GM21786 (cell line): ENCODE results near the gene RFPL4AL1.
"Not testable (repeated sequence)": the region's sequence is repeated elsewhere in the genome, so short reads cannot be mapped to it uniquely, and the experiment has no call there.

Experiments
- ATAC-seq: cut with Tn5 transposase; IDR thresholded peaks from one replicate; pipeline ENCODE4 v1.9.1; 2021; ENCODE audit not compliant: unreplicated experiment

RFPL4AL1 gene

GRCh38 chr19:55768818-55769217, at the start of gene RFPL4AL1:
Gene RFPL4AL1, plus strand, starts transcription at chr19:55769118. Its CDS starts 2,687 bp downstream, at chr19:55771805.
- not testable (repeated sequence) for ATAC-seq

- no peak for ATAC-seq
Measured at GRCh38 chr19:55720214-55720746, 48.6 kb upstream of the RFPL4AL1 start.

GRCh38 chr19:55720801-55721200, 48.1 kb upstream of the RFPL4AL1 start:
- ATAC-seq, result no peak

GRCh38 chr19:55723491-55723890, 45.4 kb upstream of the RFPL4AL1 start:
- no peak for ATAC-seq

GRCh38 chr19:55730378-55730777, 38.5 kb upstream of the RFPL4AL1 start:
- ATAC-seq, result not testable (repeated sequence)

- ATAC-seq, result no peak
Measured at GRCh38 chr19:55738302-55738701, 30.6 kb upstream of the RFPL4AL1 start, which contains the start of gene NLRP9. Gene NLRP9, minus strand, starts transcription at chr19:55738402. Its CDS starts 28 bp downstream, at chr19:55738374.

GRCh38 chr19:55750715-55751114, 18.2 kb upstream of the RFPL4AL1 start:
- ATAC-seq, result no peak

- ATAC-seq, result no peak
Measured at GRCh38 chr19:55753401-55753800, 15.5 kb upstream of the RFPL4AL1 start.

- not testable (repeated sequence) for ATAC-seq
Measured at GRCh38 chr19:55756808-55757207, 12.1 kb upstream of the RFPL4AL1 start.

- ATAC-seq, result not testable (repeated sequence)
Measured at GRCh38 chr19:55758797-55759196, 10.1 kb upstream of the RFPL4AL1 start, which contains the start of gene RFPL4A. Gene RFPL4A, plus strand, starts transcription at chr19:55759097. Its CDS starts 2,704 bp downstream, at chr19:55761801.

- no peak for ATAC-seq
Measured at GRCh38 chr19:55766466-55766865, 2.5 kb upstream of the RFPL4AL1 start.

- ATAC-seq, result not testable (repeated sequence)
Measured at GRCh38 chr19:55769632-55770031, 714 bp downstream of the RFPL4AL1 start.

GRCh38 chr19:55777528-55777927, 8.6 kb downstream of the RFPL4AL1 start:
- ATAC-seq, result no peak

GRCh38 chr19:55778331-55778730, 9.4 kb downstream of the RFPL4AL1 start:
- no peak for ATAC-seq

- no peak for ATAC-seq
Measured at GRCh38 chr19:55781112-55781511, 12.2 kb downstream of the RFPL4AL1 start.

GRCh38 chr19:55795021-55795420, 26.1 kb downstream of the RFPL4AL1 start:
- ATAC-seq, result no peak

- no peak for ATAC-seq
Measured at GRCh38 chr19:55801416-55801815, 32.5 kb downstream of the RFPL4AL1 start.

- ATAC-seq, result no peak
Measured at GRCh38 chr19:55802281-55802680, 33.4 kb downstream of the RFPL4AL1 start.

- no peak for ATAC-seq
Measured at GRCh38 chr19:55809381-55810058, 40.6 kb downstream of the RFPL4AL1 start.

GRCh38 chr19:55811340-55811739, 42.4 kb downstream of the RFPL4AL1 start:
- no peak for ATAC-seq

- ATAC-seq, result no peak
Measured at GRCh38 chr19:55812449-55812848, 43.5 kb downstream of the RFPL4AL1 start.

- ATAC-seq, result no peak
Measured at GRCh38 chr19:55813906-55814305, 45.0 kb downstream of the RFPL4AL1 start.
